IMR-90 (cell line): ENCODE data around the gene VPS37C. TPM values are rescaled to one million over a fixed set of nuclear protein-coding genes. Genes with fewer than 3 reads are reported as not detected.

Source experiments
- ATAC-seq: fragments of 200-7000 bp; cut with Tn5 transposase; 2 replicates; pipeline ENCODE4 v1.9.1; 2020; ENCODE audit warnings: low read depth, mild to moderate bottlenecking, moderate library complexity
- BruUV-seq: library from RNA; stranded (reverse); fragments of 400-500 nt; replicated peaks from 2 replicates; lab custom pipeline; 2021; lab: Mats Ljungman, UMichigan
- CTCF ChIA-PET: fragments of 300-600 bp; formaldehyde crosslinking; extraction: SDS; loops from one replicate; lab custom pipeline; 2021; ENCODE audit warnings: antibody characterized with exemption; lab: Yijun Ruan, JAX
- POLR2A ChIA-PET: fragments of 300-600 bp; sonication (Branson Sonifier 250); formaldehyde crosslinking; loops from one replicate; lab custom pipeline; 2022; ENCODE audit warnings: antibody characterized with exemption; ENCODE audit not compliant: unreplicated experiment; lab: Charles Lee
- DNase-seq: peaks from one replicate; pipeline ENCODE4 v3.0.0; 2013
- H2AFZ ChIP-seq: replicated peaks from 2 replicates; pipeline ENCODE3; 2013; ENCODE audit warnings: low read length, mild to moderate bottlenecking; ENCODE audit not compliant: poor library complexity
- H2AK5ac ChIP-seq: 2 replicates; pipeline ENCODE4 v1.6.1; 2013; ENCODE audit warnings: low read depth, low read length, inconsistent platforms
- H2AK9ac ChIP-seq: replicated peaks from 2 replicates; pipeline ENCODE3; 2013; ENCODE audit warnings: mild to moderate bottlenecking, low read depth, low read length, moderate library complexity; ENCODE audit not compliant: poor library complexity
- H2BK120ac ChIP-seq: 2 replicates; pipeline ENCODE4 v1.6.1; 2013; ENCODE audit warnings: low read depth, low read length, inconsistent platforms
- H2BK15ac ChIP-seq: 3 replicates; pipeline ENCODE4 v1.6.1; 2013; ENCODE audit warnings: low read depth, low read length, inconsistent platforms
- H2BK20ac ChIP-seq: 2 replicates; pipeline ENCODE4 v1.6.1; 2013; ENCODE audit warnings: low read depth, mild to moderate bottlenecking, inconsistent platforms, low read length, moderate library complexity
- H2BK5ac ChIP-seq: 2 replicates; pipeline ENCODE4 v1.6.1; 2013; ENCODE audit warnings: mild to moderate bottlenecking, low read depth, low read length, inconsistent platforms; ENCODE audit not compliant: poor library complexity, severe bottlenecking
- H3K14ac ChIP-seq: replicated peaks from 2 replicates; pipeline ENCODE4 v1.6.1; 2013; ENCODE audit warnings: low read depth, low read length, inconsistent platforms
- H3K18ac ChIP-seq: 2 replicates; pipeline ENCODE4 v1.6.1; 2013; ENCODE audit warnings: low read depth, low read length, control low read depth
- H3K23ac ChIP-seq: 2 replicates; pipeline ENCODE4 v1.6.1; 2013; ENCODE audit warnings: low read depth, low read length, inconsistent platforms
- H3K27ac ChIP-seq: 2 replicates; pipeline ENCODE4 v1.5.1; 2013; ENCODE audit warnings: mild to moderate bottlenecking, control low read depth, low read length; ENCODE audit not compliant: insufficient read depth
- H3K27me3 ChIP-seq: 2 replicates; pipeline ENCODE4 v1.6.1; 2013; ENCODE audit warnings: low read length; ENCODE audit not compliant: control insufficient read depth, insufficient read depth
- H3K36me3 ChIP-seq: 2 replicates; pipeline ENCODE4 v1.6.1; 2013; ENCODE audit warnings: low read length, mixed read lengths; ENCODE audit not compliant: control insufficient read depth, insufficient read depth
- H3K4ac ChIP-seq: 2 replicates; pipeline ENCODE4 v1.6.1; 2013; ENCODE audit warnings: low read depth, low read length, inconsistent platforms
- H3K4me1 ChIP-seq: 2 replicates; pipeline ENCODE4 v1.6.1; 2013; ENCODE audit warnings: low read length, mixed read lengths; ENCODE audit not compliant: control insufficient read depth, insufficient read depth
- H3K4me2 ChIP-seq: 2 replicates; pipeline ENCODE4 v1.6.1; 2013; ENCODE audit warnings: low read depth, mild to moderate bottlenecking, control low read depth, low read length, moderate library complexity
- H3K4me3 ChIP-seq: 2 replicates; pipeline ENCODE4 v1.5.1; 2013; ENCODE audit warnings: low read depth, mild to moderate bottlenecking, control low read depth, low read length, moderate library complexity; ENCODE audit not compliant: insufficient read depth
- H3K56ac ChIP-seq: 2 replicates; pipeline ENCODE4 v1.6.1; 2013; ENCODE audit warnings: low read length, inconsistent platforms; ENCODE audit not compliant: insufficient read depth; ENCODE audit errors: extremely low read depth
- H3K79me1 ChIP-seq, 2 experiments: 2 replicates each; pipeline ENCODE4 v1.6.1; 2013; ENCODE audit warnings: low read length in 2 of 2, inconsistent platforms in 1 of 2, low read depth in 1 of 2
- H3K9ac ChIP-seq: 2 replicates; pipeline ENCODE4 v1.6.1; 2013; ENCODE audit warnings: low read depth, low read length, control low read depth
- H3K9me1 ChIP-seq: 2 replicates; pipeline ENCODE4 v1.6.1; 2013; ENCODE audit warnings: low read length, inconsistent platforms; ENCODE audit not compliant: insufficient read depth
- H3K9me3 ChIP-seq: 2 replicates; pipeline ENCODE4 v1.6.1; 2013; ENCODE audit warnings: low read length; ENCODE audit not compliant: control insufficient read depth, insufficient read depth
- H4K20me1 ChIP-seq: 2 replicates; pipeline ENCODE4 v1.6.1; 2013; ENCODE audit warnings: low read length, inconsistent platforms; ENCODE audit not compliant: insufficient read depth
- H4K5ac ChIP-seq: 2 replicates; pipeline ENCODE4 v1.6.1; 2013; ENCODE audit warnings: mild to moderate bottlenecking, low read depth, low read length, control low read depth
- H4K8ac ChIP-seq, 2 experiments: 2 replicates each; pipeline ENCODE4 v1.6.1; 2013; ENCODE audit warnings: low read depth in 2 of 2, low read length in 2 of 2, control low read depth in 1 of 2, inconsistent platforms in 1 of 2
- H4K91ac ChIP-seq: 2 replicates; pipeline ENCODE4 v1.6.1; 2013; ENCODE audit warnings: low read depth, low read length, inconsistent platforms; ENCODE audit not compliant: insufficient read depth
- BHLHE40 ChIP-seq: fragments of 150-350 bp; IDR thresholded peaks from 2 replicates; pipeline ENCODE4 v1.6.1; 2016; ENCODE audit warnings: mild to moderate bottlenecking, low read depth, low read length
- CEBPB ChIP-seq: IDR thresholded peaks from 2 replicates; pipeline ENCODE4 v1.6.1; 2012; ENCODE audit warnings: low read depth, low read length, improper control_type of control experiment
- CTCF ChIP-seq: conservative IDR thresholded peaks from 2 replicates; pipeline ENCODE4 v1.5.1; 2012; ENCODE audit warnings: mild to moderate bottlenecking, low read depth, low read length, improper control_type of control experiment
- ELK1 ChIP-seq: fragments of 150-350 bp; IDR thresholded peaks from 2 replicates; pipeline ENCODE4 v1.6.1; 2016; ENCODE audit warnings: low read depth, mild to moderate bottlenecking, low read length, moderate library complexity, borderline replicate concordance
- FOS ChIP-seq: fragments of 150-350 bp; IDR thresholded peaks from 2 replicates; pipeline ENCODE4 v1.6.1; 2016; ENCODE audit warnings: low read depth, low read length
- MAFK ChIP-seq: IDR thresholded peaks from 2 replicates; pipeline ENCODE4 v1.6.1; 2012; ENCODE audit warnings: low read depth, low read length, improper control_type of control experiment
- MAZ ChIP-seq: IDR thresholded peaks from 2 replicates; pipeline ENCODE4 v1.6.1; 2012; ENCODE audit warnings: low read depth, mild to moderate bottlenecking, low read length, improper control_type of control experiment, moderate library complexity, borderline replicate concordance
- MXI1 ChIP-seq: IDR thresholded peaks from 2 replicates; pipeline ENCODE4 v1.6.1; 2012; ENCODE audit warnings: low read depth, mild to moderate bottlenecking, low read length, moderate library complexity, borderline replicate concordance
- NFE2L2 ChIP-seq: fragments of 150-350 bp; IDR thresholded peaks from 2 replicates; pipeline ENCODE4 v1.6.1; 2016; ENCODE audit warnings: low read depth, mild to moderate bottlenecking, low read length
- POLR2A ChIP-seq: IDR thresholded peaks from 2 replicates; pipeline ENCODE4 v1.6.1; 2012; ENCODE audit warnings: mild to moderate bottlenecking, low read depth, low read length
- RCOR1 ChIP-seq: IDR thresholded peaks from 2 replicates; pipeline ENCODE4 v1.6.1; 2012; ENCODE audit warnings: mild to moderate bottlenecking, low read length, improper control_type of control experiment; ENCODE audit not compliant: insufficient replicate concordance
- RFX5 ChIP-seq: IDR thresholded peaks from 2 replicates; pipeline ENCODE4 v1.8.0; 2012; ENCODE audit warnings: low read depth, mild to moderate bottlenecking, low read length, moderate library complexity
- SMC3 ChIP-seq: fragments of 150-350 bp; IDR thresholded peaks from 2 replicates; pipeline ENCODE4 v1.6.1; 2016; ENCODE audit warnings: low read depth, mild to moderate bottlenecking, antibody characterized with exemption, low read length, moderate library complexity
- USF2 ChIP-seq: fragments of 150-350 bp; IDR thresholded peaks from 2 replicates; pipeline ENCODE4 v1.6.1; 2017; ENCODE audit warnings: mild to moderate bottlenecking, antibody characterized with exemption, low read length, low read depth
- WGBS, 2 experiments: methylation state at CpG; one replicate each; pipeline versions ENCODE4 v1.1.5 to v1.1.7; 2013; ENCODE audit warnings: missing lambda C conversion rate in 2 of 2; ENCODE audit not compliant: insufficient read length in 1 of 2; ENCODE audit errors: extremely low coverage in 2 of 2; 5-methylcytosine and 5-hydroxymethylcytosine counted together
- dilution Hi-C: fragments of 300-500 bp; cut with HindIII; formaldehyde crosslinking; loops from one replicate; pipeline ENCODE4 v1.14.3; 2018; ENCODE audit warnings: low sequenced_read_pairs; ENCODE audit not compliant: unreplicated experiment
- in situ Hi-C: fragments of 300-500 bp; cut with MboI; formaldehyde crosslinking; loops from 3 replicates; pipeline ENCODE4 v1.14.3; 2019; ENCODE audit warnings: low sequenced_read_pairs, inconsistent platforms, mixed read lengths
- intact Hi-C: fragments of 100-400 bp; cut with micrococcal nuclease; formaldehyde crosslinking; loops from 2 replicates; pipeline ENCODE4 v1.10.0; 2022
- polyA plus RNA-seq, 3 experiments: library from polyadenylated mRNA; depleted of rRNA; stranded (reverse); fragments of >200 nt; gene quantifications; 2 replicates each; pipeline ENCODE4 v1.2.3, GENCODE V29; 2012; ENCODE audit warnings: low replicate concordance in 1 of 3
- total RNA-seq: library from RNA; depleted of rRNA; stranded (reverse); fragments of >200 nt; gene quantifications from 2 replicates; pipeline ENCODE4 v1.2.3, GENCODE V29; 2012

VPS37C gene
- total and polyA plus RNA-seq, 2 of the 4 experiments (the other 2 are of a cell fraction): 3.2 to 13.2 TPM

GRCh38 chr11:61132646-61133045, 28.6 kb downstream of the VPS37C start:
- Histone ChIP-seq H3K4me3 (no peak overlapping the region), H3K4ac (no peak overlapping the region), H3K23ac (no peak overlapping the region), H2BK120ac (no peak overlapping the region), H3K9ac (no peak overlapping the region), H2BK5ac (no peak overlapping the region), H3K27me3 (no peaks in the 10 kb centered on the region), H4K5ac (no peak overlapping the region), H3K18ac (no peak overlapping the region), H3K79me1 (peaks cover 3 to 34% of the 10 kb centered on the region in 2 experiments; a peak in 2 of 4 replicates), H4K20me1 (peaks cover 50% of the 10 kb centered on the region), H2AK5ac (no peak overlapping the region), H2BK15ac (no peak overlapping the region), H3K56ac (no peak overlapping the region), H4K91ac (no peak overlapping the region), H2AK9ac (no peak overlapping the region), H2BK20ac (no peak overlapping the region), H2AFZ (peak overlapping the region; percentile 44), H3K4me2 (no peak overlapping the region), H3K14ac (no peak overlapping the region), H4K8ac (no peak overlapping the region), H3K36me3 (peaks cover 19% of the 10 kb centered on the region), H3K9me3 (no peaks in the 10 kb centered on the region), H3K9me1 (peaks cover 11% of the 10 kb centered on the region; the same call in 1 of the 2 replicates), H3K27ac (no peak overlapping the region), H3K4me1 (peaks cover 10% of the 10 kb centered on the region)
- in situ Hi-C loops: no loop called here
- no peak for TF ChIP-seq CEBPB
- no peak for TF ChIP-seq FOS
- no peak for TF ChIP-seq MAFK
- TF ChIP-seq MAZ: no peak
- no peak for TF ChIP-seq RFX5
- no peak for TF ChIP-seq RCOR1
- TF ChIP-seq ELK1: no peak
- no peak for TF ChIP-seq CTCF
- TF ChIP-seq NFE2L2: no peak
- no peak for TF ChIP-seq SMC3
- no peak for TF ChIP-seq POLR2A
- TF ChIP-seq MXI1: no peak
- TF ChIP-seq BHLHE40: no peak
- TF ChIP-seq USF2: no peak
- WGBS, 2 experiments: 86% methylated on average over 2 of the region's 5 CpGs; no CpG with 5 or more reads in 1 of the 2 experiments
- POLR2A ChIA-PET: no interaction called here
- dilution Hi-C loops: no loop called here
- intact Hi-C loops: no loop called here
- CTCF ChIA-PET: no interaction called here
- no TSS peak for BruUV-seq
- DNase-seq (no peak), ATAC-seq (no peak)
